ENCODE measurements around the gene CRYGN.

The CRYGN gene

GRCh38 chr7:151460474-151460855 is 20.5 kb upstream of the CRYGN start:
- H3K4me3 ChIP-seq (replicated peaks; ENCODE audit: insufficient read depth, low read length) = no peak overlapping the region

GRCh38 chr7:151459726-151460473 is 20.0 kb upstream of the CRYGN start:
- Histone ChIP-seq H3K27ac (replicated peaks) (no peak overlapping the region), H3K27me3 (ENCODE audit: insufficient read depth, poor library complexity, severe bottlenecking) (no peaks in the 10 kb centered on the region), H3K4me3 (replicated peaks; ENCODE audit: insufficient read depth, low read length) (no peak overlapping the region)
- DNase-seq (ENCODE audit: low read depth in 1 of 2, low spot score in 1 of 2) = no peak
- TF ChIP-seq, protein P1, sequence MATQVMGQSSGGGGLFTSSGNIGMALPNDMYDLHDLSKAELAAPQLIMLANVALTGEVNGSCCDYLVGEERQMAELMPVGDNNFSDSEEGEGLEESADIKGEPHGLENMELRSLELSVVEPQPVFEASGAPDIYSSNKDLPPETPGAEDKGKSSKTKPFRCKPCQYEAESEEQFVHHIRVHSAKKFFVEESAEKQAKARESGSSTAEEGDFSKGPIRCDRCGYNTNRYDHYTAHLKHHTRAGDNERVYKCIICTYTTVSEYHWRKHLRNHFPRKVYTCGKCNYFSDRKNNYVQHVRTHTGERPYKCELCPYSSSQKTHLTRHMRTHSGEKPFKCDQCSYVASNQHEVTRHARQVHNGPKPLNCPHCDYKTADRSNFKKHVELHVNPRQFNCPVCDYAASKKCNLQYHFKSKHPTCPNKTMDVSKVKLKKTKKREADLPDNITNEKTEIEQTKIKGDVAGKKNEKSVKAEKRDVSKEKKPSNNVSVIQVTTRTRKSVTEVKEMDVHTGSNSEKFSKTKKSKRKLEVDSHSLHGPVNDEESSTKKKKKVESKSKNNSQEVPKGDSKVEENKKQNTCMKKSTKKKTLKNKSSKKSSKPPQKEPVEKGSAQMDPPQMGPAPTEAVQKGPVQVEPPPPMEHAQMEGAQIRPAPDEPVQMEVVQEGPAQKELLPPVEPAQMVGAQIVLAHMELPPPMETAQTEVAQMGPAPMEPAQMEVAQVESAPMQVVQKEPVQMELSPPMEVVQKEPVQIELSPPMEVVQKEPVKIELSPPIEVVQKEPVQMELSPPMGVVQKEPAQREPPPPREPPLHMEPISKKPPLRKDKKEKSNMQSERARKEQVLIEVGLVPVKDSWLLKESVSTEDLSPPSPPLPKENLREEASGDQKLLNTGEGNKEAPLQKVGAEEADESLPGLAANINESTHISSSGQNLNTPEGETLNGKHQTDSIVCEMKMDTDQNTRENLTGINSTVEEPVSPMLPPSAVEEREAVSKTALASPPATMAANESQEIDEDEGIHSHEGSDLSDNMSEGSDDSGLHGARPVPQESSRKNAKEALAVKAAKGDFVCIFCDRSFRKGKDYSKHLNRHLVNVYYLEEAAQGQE (IDR thresholded peaks at IDR 0.05; ENCODE audit: insufficient replicate concordance, low read depth) = no peak
- TF ChIP-seq, protein P2, sequence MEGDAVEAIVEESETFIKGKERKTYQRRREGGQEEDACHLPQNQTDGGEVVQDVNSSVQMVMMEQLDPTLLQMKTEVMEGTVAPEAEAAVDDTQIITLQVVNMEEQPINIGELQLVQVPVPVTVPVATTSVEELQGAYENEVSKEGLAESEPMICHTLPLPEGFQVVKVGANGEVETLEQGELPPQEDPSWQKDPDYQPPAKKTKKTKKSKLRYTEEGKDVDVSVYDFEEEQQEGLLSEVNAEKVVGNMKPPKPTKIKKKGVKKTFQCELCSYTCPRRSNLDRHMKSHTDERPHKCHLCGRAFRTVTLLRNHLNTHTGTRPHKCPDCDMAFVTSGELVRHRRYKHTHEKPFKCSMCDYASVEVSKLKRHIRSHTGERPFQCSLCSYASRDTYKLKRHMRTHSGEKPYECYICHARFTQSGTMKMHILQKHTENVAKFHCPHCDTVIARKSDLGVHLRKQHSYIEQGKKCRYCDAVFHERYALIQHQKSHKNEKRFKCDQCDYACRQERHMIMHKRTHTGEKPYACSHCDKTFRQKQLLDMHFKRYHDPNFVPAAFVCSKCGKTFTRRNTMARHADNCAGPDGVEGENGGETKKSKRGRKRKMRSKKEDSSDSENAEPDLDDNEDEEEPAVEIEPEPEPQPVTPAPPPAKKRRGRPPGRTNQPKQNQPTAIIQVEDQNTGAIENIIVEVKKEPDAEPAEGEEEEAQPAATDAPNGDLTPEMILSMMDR (IDR thresholded peaks at IDR 0.05; ENCODE audit: insufficient read depth, low read length) = no peak
- TF ChIP-seq POLR2AphosphoS5 (IDR thresholded peaks at IDR 0.05; ENCODE audit: low read depth) (no peak), SPI1 (IDR thresholded peaks at IDR 0.05; ENCODE audit: borderline replicate concordance, low read depth) (no peak), GABPA (IDR thresholded peaks at IDR 0.05; ENCODE audit: low read depth) (no peak)

More at GRCh38 chr7:151460474-151460855, 20.5 kb upstream of the CRYGN start:
- TF ChIP-seq GABPA (IDR thresholded peaks at IDR 0.05; ENCODE audit: low read depth) = no peak
- TF ChIP-seq, protein P2 (IDR thresholded peaks at IDR 0.05; ENCODE audit: insufficient read depth, low read length) = no peak
- no peak for TF ChIP-seq POLR2AphosphoS5 (IDR thresholded peaks at IDR 0.05; ENCODE audit: low read depth)
- TF ChIP-seq, protein P1 (IDR thresholded peaks at IDR 0.05; ENCODE audit: insufficient replicate concordance, low read depth) = no peak
- no peak for TF ChIP-seq SPI1 (IDR thresholded peaks at IDR 0.05; ENCODE audit: borderline replicate concordance, low read depth)
- Histone ChIP-seq H3K27me3 (ENCODE audit: insufficient read depth, poor library complexity, severe bottlenecking) (no peaks in the 10 kb centered on the region), H3K27ac (replicated peaks) (no peak overlapping the region)
- no peak for DNase-seq (ENCODE audit: low read depth in 1 of 2, low spot score in 1 of 2)

DNA sequence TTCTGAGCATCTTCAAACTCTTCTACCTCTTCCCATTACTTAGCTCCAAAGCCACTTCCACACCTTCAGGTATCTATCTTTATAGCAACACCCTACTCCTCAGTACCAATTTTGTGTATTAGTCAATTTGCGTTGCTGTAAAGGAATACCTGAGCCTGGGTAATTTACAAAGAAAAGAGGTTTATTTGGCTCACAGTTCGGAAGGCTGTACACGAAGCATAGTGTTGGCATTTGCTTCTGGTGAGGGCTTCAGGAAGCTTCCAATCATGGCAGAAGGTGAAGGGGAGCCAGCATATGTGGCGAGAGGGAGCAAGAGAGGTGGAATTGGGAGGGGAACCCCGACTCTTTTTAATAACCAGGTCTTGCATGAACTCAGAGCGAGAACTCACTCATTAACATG is 17.6 kb upstream of the CRYGN start:
- no peak overlapping the region for H3K4me3 ChIP-seq (replicated peaks; ENCODE audit: insufficient read depth, low read length)
- no peak overlapping the region for H3K27ac ChIP-seq (replicated peaks)
- no peak for DNase-seq (ENCODE audit: low read depth in 1 of 2, low spot score in 1 of 2)
- TF ChIP-seq, protein P1 (IDR thresholded peaks at IDR 0.05; ENCODE audit: insufficient replicate concordance, low read depth) = no peak
- TF ChIP-seq, protein P2 (IDR thresholded peaks at IDR 0.05; ENCODE audit: insufficient read depth, low read length) = no peak
- no peaks in the 10 kb centered on the region for H3K27me3 ChIP-seq (ENCODE audit: insufficient read depth, poor library complexity, severe bottlenecking)

Data from HL-60 (cell line).